CD14-positive monocyte (primary cell): ENCODE results near the gene ELSPBP1. TPM values are rescaled to one million over a fixed set of nuclear protein-coding genes. Genes with fewer than 3 reads are reported as not detected.

Experiments used
- DNase-seq, 3 donors: peaks; one replicate each; pipeline ENCODE4 v3.0.0-alpha.2; 2011 to 2022
- H2AFZ ChIP-seq: 2 replicates; pipeline ENCODE4 v1.6.0; 2012; ENCODE audit warnings: mild to moderate bottlenecking, low read depth, low read length, inconsistent platforms; ENCODE audit not compliant: insufficient read depth, poor library complexity, severe bottlenecking
- H3K27ac ChIP-seq, 2 donors: 1 replicate in 1 of 2; 2 replicates in 1 of 2; pipeline ENCODE4 v1.5.1; 2012 to 2013; ENCODE audit warnings: low read length in 2 of 2, control low read depth in 1 of 2, inconsistent platforms in 1 of 2, low read depth in 1 of 2, mild to moderate bottlenecking in 1 of 2
- H3K27me3 ChIP-seq, 2 donors: one replicate each; pipeline versions ENCODE4 v1.6.0 to v1.6.1; 2011 to 2013; ENCODE audit warnings: low read length in 2 of 2; ENCODE audit not compliant: control insufficient read depth in 2 of 2, insufficient read depth in 2 of 2
- H3K36me3 ChIP-seq, 2 donors: replicated peaks in 1 of 2; 1 replicate in 1 of 2; 2 replicates in 1 of 2; pipeline versions ENCODE4 v1.5.1 to v1.6.1; 2012 to 2013; ENCODE audit warnings: low read length in 2 of 2, control low read depth in 1 of 2, inconsistent platforms in 1 of 2, mild to moderate bottlenecking in 1 of 2; ENCODE audit not compliant: insufficient read depth in 2 of 2, control insufficient read depth in 1 of 2
- H3K4me1 ChIP-seq, 2 donors: 1 replicate in 1 of 2; 2 replicates in 1 of 2; pipeline versions ENCODE4 v1.5.1 to v1.6.1; 2012 to 2013; ENCODE audit warnings: low read length in 2 of 2, control low read depth in 1 of 2, inconsistent platforms in 1 of 2, mild to moderate bottlenecking in 1 of 2, moderate library complexity in 1 of 2; ENCODE audit not compliant: insufficient read depth in 2 of 2, control insufficient read depth in 1 of 2
- H3K4me2 ChIP-seq: replicated peaks from 2 replicates; pipeline ENCODE3; 2012; ENCODE audit warnings: low read length, moderate library complexity, mild to moderate bottlenecking; ENCODE audit not compliant: poor library complexity, severe bottlenecking; ENCODE audit errors: extremely low read depth
- H3K4me3 ChIP-seq, 3 experiments: fragments of 200-600 bp in 1 of 3; sonication (generic) in 1 of 3; replicated peaks in 1 of 3; 1 replicate in 2 of 3; 2 replicates in 1 of 3; pipeline ENCODE4 v1.5.1; 2011 to 2013; ENCODE audit warnings: low read length in 3 of 3, mild to moderate bottlenecking in 3 of 3, control low read depth in 2 of 3, low read depth in 2 of 3, inconsistent platforms in 1 of 3, moderate library complexity in 1 of 3
- H3K79me2 ChIP-seq: 2 replicates; pipeline ENCODE4 v1.6.0; 2012; ENCODE audit warnings: mild to moderate bottlenecking, control low read depth, inconsistent platforms, low read length, moderate library complexity; ENCODE audit not compliant: insufficient read depth
- H3K9ac ChIP-seq: 2 replicates; pipeline ENCODE4 v1.6.0; 2017; ENCODE audit warnings: low read length, mild to moderate bottlenecking; ENCODE audit not compliant: insufficient read depth, poor library complexity, severe bottlenecking
- H3K9me3 ChIP-seq, 2 donors: replicated peaks in 1 of 2; 1 replicate in 1 of 2; 2 replicates in 1 of 2; pipeline versions ENCODE4 v1.5.1 to v1.6.1; 2012 to 2013; ENCODE audit warnings: low read length in 2 of 2, control low read depth in 1 of 2; ENCODE audit not compliant: control insufficient read depth in 1 of 2, insufficient read depth in 1 of 2
- H4K20me1 ChIP-seq: 2 replicates; pipeline ENCODE4 v1.6.0; 2012; ENCODE audit warnings: mild to moderate bottlenecking, low read length, control low read depth, moderate library complexity; ENCODE audit not compliant: insufficient read depth
- H3K27ac Mint-ChIP-seq, 7 donors: one replicate each; pipeline ENCODE4 v1.8.0; 2020; ENCODE audit warnings: mild to moderate bottlenecking in 7 of 7, mixed read lengths in 7 of 7, moderate library complexity in 6 of 7, inconsistent platforms in 2 of 7
- H3K27me3 Mint-ChIP-seq, 3 donors: one replicate each; pipeline ENCODE4 v1.8.0; 2021 to 2022; ENCODE audit warnings: low read depth in 3 of 3, mild to moderate bottlenecking in 3 of 3, mixed read lengths in 3 of 3, moderate library complexity in 3 of 3, inconsistent platforms in 1 of 3
- H3K36me3 Mint-ChIP-seq, 2 donors: one replicate each; pipeline ENCODE4 v1.8.0; 2020; ENCODE audit warnings: mixed read lengths in 2 of 2, inconsistent platforms in 1 of 2, mild to moderate bottlenecking in 1 of 2
- H3K4me1 Mint-ChIP-seq: one replicate; pipeline ENCODE4 v1.8.0; 2020; ENCODE audit warnings: mild to moderate bottlenecking, mixed read lengths
- H3K4me3 Mint-ChIP-seq, 2 donors: one replicate each; pipeline ENCODE4 v1.8.0; 2020; ENCODE audit warnings: mild to moderate bottlenecking in 2 of 2, mixed read lengths in 2 of 2, moderate library complexity in 1 of 2
- H3K9me3 Mint-ChIP-seq, 7 donors: one replicate each; pipeline ENCODE4 v1.8.0; 2020 to 2022; ENCODE audit warnings: mixed read lengths in 7 of 7, mild to moderate bottlenecking in 6 of 7, moderate library complexity in 6 of 7, inconsistent platforms in 2 of 7
- CTCF ChIP-seq: fragments of 200-600 bp; IDR thresholded peaks from one replicate; pipeline ENCODE4 v1.8.0; 2022; ENCODE audit warnings: antibody characterized with exemption, mild to moderate bottlenecking
- WGBS: methylation state at CpG from one replicate; pipeline ENCODE4 v1.1.5; 2013; ENCODE audit warnings: missing lambda C conversion rate; ENCODE audit not compliant: insufficient coverage; 5-methylcytosine and 5-hydroxymethylcytosine counted together
- intact Hi-C, 2 donors: fragments of 100-400 bp; cut with micrococcal nuclease; formaldehyde crosslinking; loops; one replicate each; pipeline versions ENCODE4 v1.15.0 to v1.15.1; 2023
- polyA plus RNA-seq, 3 donors: library from polyadenylated mRNA; depleted of rRNA in 1 of 3; unstranded in 2 of 3; stranded (reverse) in 1 of 3; fragments of 300-500 nt in 2 of 3; fragments of >200 nt in 1 of 3; fragmentation: Illumina TruSeq in 2 of 3; gene quantifications; 1 replicate in 2 of 3; 2 replicates in 1 of 3; pipeline ENCODE4 v1.2.3, GENCODE V29; 2012 to 2021

ELSPBP1 gene
- polyA plus RNA-seq, 3 donors, result not detected

DNA sequence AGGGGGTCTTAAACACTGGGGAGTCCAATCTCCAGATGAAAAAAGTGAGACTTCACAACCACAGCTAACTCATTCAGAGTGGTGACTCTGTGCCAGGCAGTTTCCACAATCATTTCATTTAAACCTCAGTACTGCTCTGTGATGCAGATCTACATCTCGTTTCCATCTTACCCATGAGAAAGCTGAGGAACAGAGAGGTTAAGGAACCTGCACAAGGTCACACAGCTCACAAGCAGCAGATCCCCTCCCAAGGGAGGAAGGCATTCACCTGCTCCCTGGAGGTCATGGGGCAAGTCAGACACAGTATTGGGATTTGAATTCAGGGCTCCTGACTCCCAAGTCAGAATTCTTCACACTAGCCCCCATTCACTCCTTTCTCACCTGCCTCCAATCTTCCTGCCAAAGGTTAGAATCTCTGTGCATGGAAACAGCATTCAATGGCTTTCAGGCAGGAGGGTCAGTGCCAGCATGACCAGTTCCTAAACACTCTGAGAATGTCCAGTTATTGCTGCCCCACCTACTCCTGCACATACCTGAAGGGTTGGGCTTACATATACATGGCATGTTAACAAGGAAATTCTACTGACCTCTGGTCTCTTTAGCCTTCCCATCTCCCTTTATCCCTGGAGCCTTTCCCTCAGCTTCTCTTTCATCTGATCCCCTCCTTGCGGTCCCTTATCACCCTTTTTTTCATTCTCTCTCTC is 47.6 kb downstream of the ELSPBP1 start:
- Mint-ChIP-seq H3K9me3 (peaks cover 2 to 22% (median 12%) of the 10 kb centered on the region in 7 donors), H3K4me1 (no peaks in the 10 kb centered on the region), H3K36me3 (no peaks in the 10 kb centered on the region), H3K27me3 (peaks cover 2 to 10% (median 6%) of the 10 kb centered on the region in 3 donors), H3K4me3 (no peak overlapping the region), H3K27ac (no peak overlapping the region)
- H3K4me2 ChIP-seq, result no peak overlapping the region
- no peak overlapping the region for H3K27ac ChIP-seq
- DNase-seq, result no peak
- 100% methylated on average over 1 of the region's 2 CpGs for WGBS
- H3K9me3 ChIP-seq, result peaks cover 6 to 15% of the 10 kb centered on the region in 2 donors
- H3K27me3 ChIP-seq, result no peaks in the 10 kb centered on the region
- no peak for TF ChIP-seq CTCF
- H3K9ac ChIP-seq, result no peak overlapping the region
- intact Hi-C loops, result no loop called here
- no peak overlapping the region for H2AFZ ChIP-seq
- H3K4me3 ChIP-seq, result no peak overlapping the region
- no peaks in the 10 kb centered on the region for H3K79me2 ChIP-seq
- H3K36me3 ChIP-seq, result no peaks in the 10 kb centered on the region
- no peaks in the 10 kb centered on the region for H3K4me1 ChIP-seq
- H4K20me1 ChIP-seq, result no peaks in the 10 kb centered on the region

- Mint-ChIP-seq H3K27ac (no peak within 1 kb of the TSS), H3K36me3 (no peaks in the 10 kb centered on the region), H3K27me3 (peaks cover 2 to 9% (median 6%) of the 10 kb centered on the region in 3 donors)
Observed at GRCh38 chr19:48043675-48044258, 49.3 kb downstream of the ELSPBP1 start, which contains the start of gene CABP5. CABP5 (minus strand) TSS chr19:48044079; CDS start chr19:48043922, 157 bp downstream.

More at GRCh38 chr19:48043675-48044258, 49.3 kb downstream of the ELSPBP1 start, which contains the start of gene CABP5:
- H3K9ac ChIP-seq, result no peak within 1 kb of the TSS
- peaks cover 0 to 4% of the 10 kb centered on the region in 2 donors for H3K9me3 ChIP-seq
- H3K27ac ChIP-seq, result no peak within 1 kb of the TSS
- TF ChIP-seq CTCF, result no peak
- H3K4me3 ChIP-seq, result no peak within 1 kb of the TSS
- no peak within 1 kb of the TSS for H3K4me3 Mint-ChIP-seq
- H4K20me1 ChIP-seq, result no peaks in the 10 kb centered on the region
- no peaks in the 10 kb centered on the region for H3K79me2 ChIP-seq
- WGBS, result 49% methylated on average over 4 of the region's 10 CpGs
- peaks cover 0 to 14% (median 8%) of the 10 kb centered on the region in 7 donors for H3K9me3 Mint-ChIP-seq
- H3K4me2 ChIP-seq, result no peak within 1 kb of the TSS
- no peaks in the 10 kb centered on the region for H3K4me1 Mint-ChIP-seq
- intact Hi-C loops, result no loop called here
- DNase-seq, result no peak
- H3K27me3 ChIP-seq, result no peaks in the 10 kb centered on the region
- no peaks in the 10 kb centered on the region for H3K4me1 ChIP-seq
- H2AFZ ChIP-seq, result no peak within 1 kb of the TSS
- H3K36me3 ChIP-seq, result no peaks in the 10 kb centered on the region
